Measurements from ENCODE around the gene HPSE. TPM values are rescaled to one million over a fixed set of nuclear protein-coding genes. Genes with fewer than 3 reads are reported as not detected.
A peak's percentile ranks its signal among the peaks of the same experiment; 100 is the strongest.

The HPSE gene
- total and polyA plus RNA-seq, 9 of the 15 experiments (the other 6 are each of a cell fraction or from before 2014, with no cell fraction given), result 0.01 to 0.42 (median 0.14) TPM; not detected in 1

GRCh38 chr4:83353516-83353915 is 18.9 kb upstream of the HPSE start:
- H4K20me1 ChIP-seq (replicated peaks; ENCODE audit: control insufficient read depth, insufficient read depth, low read length), result no peaks in the 10 kb centered on the region
- ChIA-PET POLR2A (no interaction called here), CTCF (ENCODE audit: low intra/inter-chr PET ratio) (no interaction called here)
- H3K79me2 ChIP-seq (ENCODE audit: control insufficient read depth, insufficient read depth, low read length), result no peaks in the 10 kb centered on the region
- no peak overlapping the region for H2AFZ ChIP-seq (ENCODE audit: low read depth, low read length)
- peaks cover 0 to 4% of the 10 kb centered on the region in 2 experiments; a peak in 2 of 5 replicates for H3K4me1 ChIP-seq (replicated peaks in 1 of 2; ENCODE audit: control insufficient read depth in 2 of 2, insufficient read depth in 2 of 2, low read length in 2 of 2)
- intact Hi-C loops (cut with micrococcal nuclease), result no loop called here
- no peak overlapping the region for H3K27ac ChIP-seq (ENCODE audit: extremely low read depth, low read depth, low read length)
- no TSS peak for BruUV-seq (replicated peaks)
- H3K9ac ChIP-seq (ENCODE audit: insufficient read depth in 1 of 2, low read depth in 2 of 2, low read length in 2 of 2), result no peak overlapping the region
- peak; percentile 31 for TF ChIP-seq ZNF146 (CRISPR knock-in tag; IDR thresholded peaks at IDR 0.05; ENCODE audit: unreplicated experiment)
- TF ChIP-seq MTA2 (IDR thresholded peaks at IDR 0.05; ENCODE audit: low read depth), result no peak
- H3K36me3 ChIP-seq (ENCODE audit: control insufficient read depth, insufficient read depth, low read length), result no peaks in the 10 kb centered on the region
- FAIRE-seq, result no peak
- no peak for ATAC-seq
- H3K9me1 ChIP-seq (ENCODE audit: control insufficient read depth, insufficient read depth, low read length), result no peaks in the 10 kb centered on the region
- 0 out of 2 replicates have a peak, but pooled peaks cover 2% of the 10 kb centered on the region for H3K9me3 ChIP-seq (replicated peaks; ENCODE audit: control insufficient read depth, insufficient read depth, low read depth, low read length)
- H3K4me2 ChIP-seq (ENCODE audit: insufficient read depth, low read length), result no peak overlapping the region
- WGBS (ENCODE audit: insufficient coverage, low coverage, missing lambda C conversion rate), result 12% methylated on average over 1 of the region's 1 CpG
- no peak overlapping the region for H3K4me3 ChIP-seq
- no peak for DNase-seq (ENCODE audit: extremely low read depth in 1 of 4, low spot score in 3 of 4)
- H3K27me3 ChIP-seq (ENCODE audit: control insufficient read depth in 2 of 2, insufficient read depth in 2 of 2, low read length in 2 of 2), result no peaks in the 10 kb centered on the region
- in situ Hi-C loops (cut with MboI), result no loop called here

- Histone ChIP-seq H3K27me3 (ENCODE audit: control insufficient read depth in 2 of 2, insufficient read depth in 2 of 2, low read length in 2 of 2) (no peaks in the 10 kb centered on the region), H3K9me1 (ENCODE audit: control insufficient read depth, insufficient read depth, low read length) (no peaks in the 10 kb centered on the region), H3K9me3 (replicated peaks; ENCODE audit: control insufficient read depth, insufficient read depth, low read depth, low read length) (no peaks in the 10 kb centered on the region), H3K9ac (ENCODE audit: insufficient read depth in 1 of 2, low read depth in 2 of 2, low read length in 2 of 2) (no peak overlapping the region), H3K4me2 (ENCODE audit: insufficient read depth, low read length) (no peak overlapping the region), H3K4me1 (replicated peaks in 1 of 2; ENCODE audit: control insufficient read depth in 2 of 2, insufficient read depth in 2 of 2, low read length in 2 of 2) (no peaks in the 10 kb centered on the region), H3K27ac (ENCODE audit: extremely low read depth, low read depth, low read length) (no peak overlapping the region), H3K36me3 (ENCODE audit: control insufficient read depth, insufficient read depth, low read length) (no peaks in the 10 kb centered on the region), H4K20me1 (replicated peaks; ENCODE audit: control insufficient read depth, insufficient read depth, low read length) (no peaks in the 10 kb centered on the region), H3K79me2 (ENCODE audit: control insufficient read depth, insufficient read depth, low read length) (no peaks in the 10 kb centered on the region), H3K4me3 (no peak overlapping the region), H2AFZ (ENCODE audit: low read depth, low read length) (no peak overlapping the region)
- no peak for FAIRE-seq
- no peak for ATAC-seq
- POLR2A ChIA-PET, result no interaction called here
- in situ Hi-C loops (cut with MboI) (no loop called here), intact Hi-C loops (cut with micrococcal nuclease) (no loop called here)
- WGBS (ENCODE audit: insufficient coverage, low coverage, missing lambda C conversion rate), result 0% methylated on average over 1 of the region's 1 CpG
- no TSS peak for BruUV-seq (replicated peaks)
- CTCF ChIA-PET (ENCODE audit: low intra/inter-chr PET ratio), result no interaction called here
- DNase-seq (ENCODE audit: extremely low read depth in 1 of 4, low spot score in 3 of 4), result no peak
- TF ChIP-seq TBP (optimal IDR thresholded peaks at IDR 0.05; ENCODE audit: low read depth, low read length), result no peak
- TF ChIP-seq ZNF184 (CRISPR knock-in tag; IDR thresholded peaks at IDR 0.05), result no peak
- no peak for TF ChIP-seq PHB2 (IDR thresholded peaks at IDR 0.05; ENCODE audit: low read depth)
- TF ChIP-seq YBX1 (IDR thresholded peaks at IDR 0.05), result no peak
- TF ChIP-seq RBM22 (IDR thresholded peaks at IDR 0.05; ENCODE audit: low read depth, low read length, poor library complexity, severe bottlenecking), result no peak
- no peak for TF ChIP-seq ZNF318 (IDR thresholded peaks at IDR 0.05; ENCODE audit: borderline replicate concordance in 1 of 2, low read depth in 1 of 2)
These were observed 13.4 kb upstream of the HPSE start for GRCh38 chr4:83348074-83348473.

Data from K562 (cell line).